HEK293 (cell line): Measurements from ENCODE around the gene CCDC86.
A peak's percentile ranks its signal among the peaks of the same experiment; 100 is the strongest.

Experiments
- CTCF ChIA-PET: fragments of 350-600 bp; formaldehyde crosslinking; extraction: SDS; loops from one replicate; lab custom pipeline; 2021; ENCODE audit warnings: antibody characterized with exemption; lab: Yijun Ruan, JAX
- POLR2A ChIA-PET: fragments of 300-600 bp; formaldehyde crosslinking; extraction: SDS; loops from one replicate; lab custom pipeline; 2020; ENCODE audit warnings: antibody characterized with exemption, inconsistent platforms; lab: Yijun Ruan, JAX
- H3K27ac ChIP-seq: fragments of 200-500 bp; sonication (Bioruptor generic); 2 replicates; pipeline ENCODE4 v1.5.1; 2014; ENCODE audit warnings: low read depth, low read length, control low read depth, inconsistent platforms; ENCODE audit errors: extremely low read depth
- H3K36me3 ChIP-seq, 2 experiments: fragments of 200-500 bp in 1 of 2; sonication (Bioruptor generic) in 1 of 2; 1 replicate in 1 of 2; 2 replicates in 1 of 2; pipeline ENCODE4 v1.5.1; 2014 to 2017; ENCODE audit warnings: inconsistent platforms in 2 of 2, low read length in 2 of 2; ENCODE audit not compliant: control insufficient read depth in 2 of 2, insufficient read depth in 1 of 2
- H3K4me1 ChIP-seq: fragments of 200-500 bp; sonication (Bioruptor generic); 2 replicates; pipeline ENCODE4 v1.5.1; 2014; ENCODE audit warnings: mild to moderate bottlenecking, low read length, inconsistent platforms; ENCODE audit not compliant: control insufficient read depth, insufficient read depth
- H3K4me3 ChIP-seq: 2 replicates; pipeline ENCODE4 v1.5.1; 2011; ENCODE audit warnings: low read depth, mild to moderate bottlenecking, control low read depth, low read length, moderate library complexity
- H3K9me3 ChIP-seq: fragments of 200-500 bp; sonication (Bioruptor generic); 2 replicates; pipeline ENCODE4 v1.5.1; 2014; ENCODE audit warnings: low read depth, low read length, inconsistent platforms; ENCODE audit not compliant: control insufficient read depth, insufficient read depth
- EGR2 ChIP-seq: fragments of 450-650 bp; formaldehyde crosslinking; IDR thresholded peaks from 2 replicates; pipeline ENCODE4 v1.5.1; 2016; ENCODE audit warnings: low read depth, missing biosample characterization, missing genetic modification characterization
- GLIS1 ChIP-seq: fragments of 450-650 bp; formaldehyde crosslinking; IDR thresholded peaks from 2 replicates; pipeline ENCODE4 v1.5.1; 2016; ENCODE audit warnings: missing biosample characterization, missing genetic modification characterization
- GLIS2 ChIP-seq: fragments of 450-650 bp; formaldehyde crosslinking; IDR thresholded peaks from 2 replicates; pipeline ENCODE4 v1.5.1; 2016; ENCODE audit warnings: missing biosample characterization, missing genetic modification characterization
- OSR2 ChIP-seq: fragments of 450-650 bp; formaldehyde crosslinking; IDR thresholded peaks from 2 replicates; pipeline ENCODE4 v1.5.1; 2016; ENCODE audit warnings: missing biosample characterization, missing genetic modification characterization
- PATZ1 ChIP-seq: fragments of 450-650 bp; formaldehyde crosslinking; IDR thresholded peaks from 2 replicates; pipeline ENCODE4 v1.5.1; 2016; ENCODE audit warnings: missing biosample characterization, missing genetic modification characterization
- REST ChIP-seq: fragments of 450-650 bp; formaldehyde crosslinking; IDR thresholded peaks from 2 replicates; pipeline ENCODE4 v1.5.1; 2016; ENCODE audit warnings: missing biosample characterization, missing genetic modification characterization
- SCRT2 ChIP-seq: fragments of 450-650 bp; formaldehyde crosslinking; IDR thresholded peaks from 2 replicates; pipeline ENCODE4 v1.5.1; 2016; ENCODE audit warnings: missing biosample characterization, missing genetic modification characterization
- SP2 ChIP-seq: fragments of 450-650 bp; formaldehyde crosslinking; IDR thresholded peaks from 2 replicates; pipeline ENCODE4 v1.5.1; 2016; ENCODE audit warnings: missing biosample characterization, missing genetic modification characterization
- YY2 ChIP-seq: fragments of 450-650 bp; formaldehyde crosslinking; IDR thresholded peaks from 2 replicates; pipeline ENCODE4 v1.5.1; 2016; ENCODE audit warnings: missing biosample characterization, missing genetic modification characterization
- ZFHX2 ChIP-seq: fragments of 450-650 bp; formaldehyde crosslinking; conservative IDR thresholded peaks from 2 replicates; pipeline ENCODE4 v1.5.1; 2016; ENCODE audit warnings: missing biosample characterization, missing genetic modification characterization
- ZIC2 ChIP-seq: fragments of 450-650 bp; formaldehyde crosslinking; IDR thresholded peaks from 2 replicates; pipeline ENCODE4 v1.5.1; 2016; ENCODE audit warnings: missing biosample characterization, missing genetic modification characterization
- ZNF146 ChIP-seq: fragments of 450-650 bp; formaldehyde crosslinking; IDR thresholded peaks from 2 replicates; pipeline ENCODE4 v1.5.1; 2016; ENCODE audit warnings: missing biosample characterization, missing genetic modification characterization
- ZNF449 ChIP-seq: fragments of 450-650 bp; formaldehyde crosslinking; IDR thresholded peaks from 2 replicates; pipeline ENCODE4 v1.5.1; 2017; ENCODE audit warnings: missing biosample characterization, mild to moderate bottlenecking, missing genetic modification characterization, moderate library complexity
- ZNF544 ChIP-seq: fragments of 450-650 bp; formaldehyde crosslinking; IDR thresholded peaks from 2 replicates; pipeline ENCODE4 v1.5.0; 2017; ENCODE audit warnings: missing biosample characterization, missing genetic modification characterization
- ZNF600 ChIP-seq: fragments of 450-650 bp; formaldehyde crosslinking; IDR thresholded peaks from 2 replicates; pipeline ENCODE4 v1.5.1; 2016; ENCODE audit warnings: missing biosample characterization, missing genetic modification characterization
- ZNF707 ChIP-seq: fragments of 450-650 bp; formaldehyde crosslinking; IDR thresholded peaks from 2 replicates; pipeline ENCODE4 v1.5.1; 2016; ENCODE audit warnings: missing biosample characterization, missing genetic modification characterization
- ZNF768 ChIP-seq: fragments of 450-650 bp; formaldehyde crosslinking; IDR thresholded peaks from 2 replicates; pipeline ENCODE4 v1.5.1; 2018; ENCODE audit warnings: missing biosample characterization, mild to moderate bottlenecking, missing genetic modification characterization
- TF ChIP-seq, protein P1 (sequence below): fragments of 450-650 bp; formaldehyde crosslinking; IDR thresholded peaks from 2 replicates; pipeline ENCODE4 v1.5.1; 2016; ENCODE audit warnings: missing biosample characterization, missing genetic modification characterization
- TF ChIP-seq, protein P2 (sequence below): fragments of 450-650 bp; formaldehyde crosslinking; IDR thresholded peaks from 2 replicates; pipeline ENCODE4 v1.5.1; 2016; ENCODE audit warnings: missing biosample characterization, missing genetic modification characterization
- TF ChIP-seq, protein P3 (sequence below): fragments of 450-650 bp; formaldehyde crosslinking; IDR thresholded peaks from 2 replicates; pipeline ENCODE4 v1.5.1; 2017; ENCODE audit warnings: missing biosample characterization, missing genetic modification characterization

CCDC86 gene

GRCh38 chr11:60844045-60844869 is 2.3 kb downstream of the CCDC86 start:
- H3K9me3 ChIP-seq: no peaks in the 10 kb centered on the region
- peaks cover 0 to 33% of the 10 kb centered on the region in 2 experiments; a peak in 1 of 3 replicates for H3K36me3 ChIP-seq
- H3K4me3 ChIP-seq: peak overlapping the region; percentile 88
- CTCF ChIA-PET: interaction anchor here (0.7 to 3.7 kb wide), 7 partner anchors 13 to 343 kb away, joined by 3 to 17 read pairs (median 3); no protein-coding TSS in a partner anchor
- no peaks in the 10 kb centered on the region for H3K4me1 ChIP-seq
- POLR2A ChIA-PET: no interaction called here
- H3K27ac ChIP-seq: no peak overlapping the region
- TF ChIP-seq SP2 (tag by site-specific recombination) (peak; percentile 20; the same call in 1 of the 2 replicates), ZFHX2 (tag by site-specific recombination) (peak; percentile 41; the same call in 1 of the 2 replicates), GLIS1 (peak; percentile 56), ZNF600 (tag by site-specific recombination) (0 out of 2 replicates have a peak, but pooled peaks have one; percentile 36), SCRT2 (tag by site-specific recombination) (0 out of 2 replicates have a peak, but pooled peaks have one; percentile 44), ZNF449 (no peak), PATZ1 (0 out of 2 replicates have a peak, but pooled peaks have one; percentile 20), ZNF544 (tag by site-specific recombination) (no peak), OSR2 (tag by site-specific recombination) (no peak), ZIC2 (0 out of 2 replicates have a peak, but pooled peaks have one; percentile 12), GLIS2 (tag by site-specific recombination) (peak; percentile 45), EGR2 (tag by site-specific recombination) (peak; percentile 54; the same call in 1 of the 2 replicates), REST (tag by site-specific recombination) (no peak), ZNF707 (no peak), YY2 (tag by site-specific recombination) (no peak), ZNF146 (no peak), ZNF768 (tag by site-specific recombination) (no peak)
- TF ChIP-seq, protein P1, sequence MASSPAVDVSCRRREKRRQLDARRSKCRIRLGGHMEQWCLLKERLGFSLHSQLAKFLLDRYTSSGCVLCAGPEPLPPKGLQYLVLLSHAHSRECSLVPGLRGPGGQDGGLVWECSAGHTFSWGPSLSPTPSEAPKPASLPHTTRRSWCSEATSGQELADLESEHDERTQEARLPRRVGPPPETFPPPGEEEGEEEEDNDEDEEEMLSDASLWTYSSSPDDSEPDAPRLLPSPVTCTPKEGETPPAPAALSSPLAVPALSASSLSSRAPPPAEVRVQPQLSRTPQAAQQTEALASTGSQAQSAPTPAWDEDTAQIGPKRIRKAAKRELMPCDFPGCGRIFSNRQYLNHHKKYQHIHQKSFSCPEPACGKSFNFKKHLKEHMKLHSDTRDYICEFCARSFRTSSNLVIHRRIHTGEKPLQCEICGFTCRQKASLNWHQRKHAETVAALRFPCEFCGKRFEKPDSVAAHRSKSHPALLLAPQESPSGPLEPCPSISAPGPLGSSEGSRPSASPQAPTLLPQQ (tag by site-specific recombination): peak; percentile 85
- TF ChIP-seq, protein P2, sequence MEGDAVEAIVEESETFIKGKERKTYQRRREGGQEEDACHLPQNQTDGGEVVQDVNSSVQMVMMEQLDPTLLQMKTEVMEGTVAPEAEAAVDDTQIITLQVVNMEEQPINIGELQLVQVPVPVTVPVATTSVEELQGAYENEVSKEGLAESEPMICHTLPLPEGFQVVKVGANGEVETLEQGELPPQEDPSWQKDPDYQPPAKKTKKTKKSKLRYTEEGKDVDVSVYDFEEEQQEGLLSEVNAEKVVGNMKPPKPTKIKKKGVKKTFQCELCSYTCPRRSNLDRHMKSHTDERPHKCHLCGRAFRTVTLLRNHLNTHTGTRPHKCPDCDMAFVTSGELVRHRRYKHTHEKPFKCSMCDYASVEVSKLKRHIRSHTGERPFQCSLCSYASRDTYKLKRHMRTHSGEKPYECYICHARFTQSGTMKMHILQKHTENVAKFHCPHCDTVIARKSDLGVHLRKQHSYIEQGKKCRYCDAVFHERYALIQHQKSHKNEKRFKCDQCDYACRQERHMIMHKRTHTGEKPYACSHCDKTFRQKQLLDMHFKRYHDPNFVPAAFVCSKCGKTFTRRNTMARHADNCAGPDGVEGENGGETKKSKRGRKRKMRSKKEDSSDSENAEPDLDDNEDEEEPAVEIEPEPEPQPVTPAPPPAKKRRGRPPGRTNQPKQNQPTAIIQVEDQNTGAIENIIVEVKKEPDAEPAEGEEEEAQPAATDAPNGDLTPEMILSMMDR (tag by site-specific recombination): no peak
- TF ChIP-seq, protein P3, sequence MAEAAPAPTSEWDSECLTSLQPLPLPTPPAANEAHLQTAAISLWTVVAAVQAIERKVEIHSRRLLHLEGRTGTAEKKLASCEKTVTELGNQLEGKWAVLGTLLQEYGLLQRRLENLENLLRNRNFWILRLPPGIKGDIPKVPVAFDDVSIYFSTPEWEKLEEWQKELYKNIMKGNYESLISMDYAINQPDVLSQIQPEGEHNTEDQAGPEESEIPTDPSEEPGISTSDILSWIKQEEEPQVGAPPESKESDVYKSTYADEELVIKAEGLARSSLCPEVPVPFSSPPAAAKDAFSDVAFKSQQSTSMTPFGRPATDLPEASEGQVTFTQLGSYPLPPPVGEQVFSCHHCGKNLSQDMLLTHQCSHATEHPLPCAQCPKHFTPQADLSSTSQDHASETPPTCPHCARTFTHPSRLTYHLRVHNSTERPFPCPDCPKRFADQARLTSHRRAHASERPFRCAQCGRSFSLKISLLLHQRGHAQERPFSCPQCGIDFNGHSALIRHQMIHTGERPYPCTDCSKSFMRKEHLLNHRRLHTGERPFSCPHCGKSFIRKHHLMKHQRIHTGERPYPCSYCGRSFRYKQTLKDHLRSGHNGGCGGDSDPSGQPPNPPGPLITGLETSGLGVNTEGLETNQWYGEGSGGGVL (tag by site-specific recombination): peak; percentile 72
